Body of pancreas (tissue), 4 donors: ENCODE data around the gene PDE7B.

Experiments
- POLR2A ChIP-seq, 3 donors: fragments of 450-650 bp; IDR thresholded peaks; one replicate each; pipeline ENCODE4 v1.6.1; 2016; ENCODE audit warnings: antibody characterized with exemption in 3 of 3, mild to moderate bottlenecking in 2 of 3
- TF ChIP-seq, protein P1 (sequence below), 7 experiments: fragments of 450-650 bp in 4 of 7; fragments of 200-600 bp in 3 of 7; sonication (generic) in 3 of 7; IDR thresholded peaks; one replicate each; pipeline ENCODE4 v1.5.1; 2016 to 2019; ENCODE audit warnings: antibody characterized with exemption in 7 of 7

DNA sequence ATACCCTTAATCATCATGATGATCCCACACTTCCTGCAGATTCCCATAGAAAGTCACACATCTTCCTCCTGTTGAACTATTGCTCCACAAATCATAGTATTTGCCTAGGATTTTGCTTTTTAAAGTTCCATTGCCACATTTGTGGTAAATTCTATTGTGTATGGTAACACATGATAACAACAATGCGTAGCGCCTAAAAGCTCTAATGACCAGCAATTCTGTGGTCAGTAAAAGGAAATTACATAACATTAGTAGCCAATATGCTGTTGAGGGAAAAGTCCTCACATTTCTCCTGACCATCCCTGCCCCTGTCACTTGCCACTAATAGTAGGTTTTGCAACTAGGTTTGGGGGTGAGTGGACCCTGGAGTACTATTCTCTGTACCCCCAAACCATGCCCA is 31.8 kb upstream of the PDE7B start:
- TF ChIP-seq POLR2A (IDR thresholded peaks at IDR 0.05), result no peak
- TF ChIP-seq, protein P1, sequence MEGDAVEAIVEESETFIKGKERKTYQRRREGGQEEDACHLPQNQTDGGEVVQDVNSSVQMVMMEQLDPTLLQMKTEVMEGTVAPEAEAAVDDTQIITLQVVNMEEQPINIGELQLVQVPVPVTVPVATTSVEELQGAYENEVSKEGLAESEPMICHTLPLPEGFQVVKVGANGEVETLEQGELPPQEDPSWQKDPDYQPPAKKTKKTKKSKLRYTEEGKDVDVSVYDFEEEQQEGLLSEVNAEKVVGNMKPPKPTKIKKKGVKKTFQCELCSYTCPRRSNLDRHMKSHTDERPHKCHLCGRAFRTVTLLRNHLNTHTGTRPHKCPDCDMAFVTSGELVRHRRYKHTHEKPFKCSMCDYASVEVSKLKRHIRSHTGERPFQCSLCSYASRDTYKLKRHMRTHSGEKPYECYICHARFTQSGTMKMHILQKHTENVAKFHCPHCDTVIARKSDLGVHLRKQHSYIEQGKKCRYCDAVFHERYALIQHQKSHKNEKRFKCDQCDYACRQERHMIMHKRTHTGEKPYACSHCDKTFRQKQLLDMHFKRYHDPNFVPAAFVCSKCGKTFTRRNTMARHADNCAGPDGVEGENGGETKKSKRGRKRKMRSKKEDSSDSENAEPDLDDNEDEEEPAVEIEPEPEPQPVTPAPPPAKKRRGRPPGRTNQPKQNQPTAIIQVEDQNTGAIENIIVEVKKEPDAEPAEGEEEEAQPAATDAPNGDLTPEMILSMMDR (IDR thresholded peaks at IDR 0.05), result no peak
